ENCODE measurements around the gene GOLGA2.

GOLGA2 gene

DNA sequence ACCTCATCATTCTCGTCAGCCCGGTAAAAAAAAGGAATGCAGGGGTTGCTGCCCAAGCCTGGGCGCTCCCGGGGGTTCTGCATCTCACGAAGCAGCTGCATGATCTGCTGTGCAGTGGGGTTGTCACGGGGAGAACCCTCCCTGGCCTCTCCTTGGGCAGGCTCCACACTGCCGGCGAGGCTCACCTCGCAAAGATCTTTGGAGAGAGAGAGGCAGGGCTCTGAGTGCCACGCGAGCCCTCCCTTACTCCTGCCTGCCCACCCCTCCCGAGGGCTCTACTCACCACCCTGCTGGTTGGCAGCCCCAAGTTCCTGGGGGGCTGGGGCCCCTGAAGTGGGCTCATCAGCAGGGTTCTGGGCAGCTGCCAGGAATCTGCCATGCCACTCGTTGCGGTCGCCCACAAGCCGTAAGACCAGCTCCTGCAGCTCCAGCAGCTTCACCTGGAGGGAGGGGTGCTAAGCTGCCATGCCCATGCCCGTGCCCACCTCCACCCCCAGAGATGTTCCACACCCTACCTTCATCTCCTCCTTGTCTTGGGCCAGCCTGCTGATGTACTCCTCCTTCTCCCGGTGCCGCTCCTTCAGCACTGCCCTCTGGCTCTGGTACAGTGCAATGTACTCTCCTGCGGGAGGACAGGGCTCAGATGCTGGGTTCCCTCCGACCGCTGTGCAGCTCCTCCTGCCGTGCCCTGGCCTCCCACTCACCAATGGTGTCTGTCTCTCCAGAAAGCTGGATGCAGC, 18.6 kb downstream of the GOLGA2 start:
- DNase-seq: no peak

DNA sequence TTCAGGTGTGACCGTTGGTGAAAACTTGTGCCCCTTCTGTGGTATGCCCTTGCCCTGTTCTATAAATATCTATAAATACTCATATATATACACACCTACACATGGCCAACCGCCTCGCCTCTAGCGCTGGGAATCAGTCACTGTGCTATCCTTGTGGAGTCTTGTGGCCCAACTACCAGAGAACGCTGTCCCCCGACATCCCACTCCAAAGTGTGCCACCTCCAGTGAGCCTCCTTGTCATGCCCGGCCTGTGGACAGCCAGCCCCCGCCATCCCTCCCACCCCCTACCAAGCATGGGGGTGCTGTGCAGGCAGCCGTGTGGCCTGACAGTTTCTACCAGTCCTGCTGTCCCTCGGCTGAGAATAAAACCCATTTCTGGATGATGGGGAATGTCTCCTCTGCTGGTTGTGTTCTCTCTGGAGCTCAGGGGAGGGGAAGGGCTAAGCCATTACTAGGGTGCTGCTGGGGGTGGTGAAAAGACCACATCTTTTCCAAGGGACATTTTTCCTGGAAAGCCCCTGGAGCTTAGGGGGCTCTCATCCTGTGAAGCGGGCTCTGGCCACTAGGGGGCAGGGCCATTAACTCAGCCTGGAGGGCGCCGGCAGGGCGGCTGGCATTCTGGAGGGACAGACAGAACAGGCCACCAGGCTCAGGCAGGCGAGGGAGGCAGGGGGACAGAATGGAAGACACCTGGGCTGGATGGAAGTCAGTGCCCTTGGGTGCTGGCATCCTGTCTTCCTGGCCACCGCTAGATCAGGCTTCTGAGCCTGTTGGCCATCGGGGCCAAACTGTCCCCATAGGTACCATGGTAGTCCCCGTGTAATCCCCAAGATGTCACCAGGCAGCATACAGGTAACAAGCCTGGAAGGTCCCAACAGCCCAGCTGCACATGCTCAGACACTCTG, 20.7 kb downstream of the GOLGA2 start:
- DNase-seq: peak; percentile 49 to 63

DNA sequence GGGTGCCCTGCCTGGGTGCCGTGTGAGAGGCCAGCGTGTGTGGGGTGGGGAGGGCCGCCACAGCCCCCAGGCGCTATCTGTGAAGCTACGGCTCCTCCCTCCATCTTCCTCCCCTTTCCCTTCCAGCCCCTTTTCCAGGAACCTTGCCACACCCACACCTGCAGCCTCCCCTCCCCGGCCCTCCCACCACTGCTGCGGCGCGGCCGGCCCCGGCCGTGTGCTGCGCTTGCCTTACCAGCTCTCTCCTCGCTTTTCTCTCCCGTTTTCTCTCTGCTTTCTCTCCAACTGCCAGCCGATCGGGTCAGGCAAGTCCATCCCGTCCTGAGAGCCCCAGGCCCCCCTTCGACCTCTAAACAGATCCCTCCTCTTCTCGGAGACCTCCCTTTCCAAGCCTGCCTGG, 21.4 kb downstream of the GOLGA2 start:
- no peak for DNase-seq

DNA sequence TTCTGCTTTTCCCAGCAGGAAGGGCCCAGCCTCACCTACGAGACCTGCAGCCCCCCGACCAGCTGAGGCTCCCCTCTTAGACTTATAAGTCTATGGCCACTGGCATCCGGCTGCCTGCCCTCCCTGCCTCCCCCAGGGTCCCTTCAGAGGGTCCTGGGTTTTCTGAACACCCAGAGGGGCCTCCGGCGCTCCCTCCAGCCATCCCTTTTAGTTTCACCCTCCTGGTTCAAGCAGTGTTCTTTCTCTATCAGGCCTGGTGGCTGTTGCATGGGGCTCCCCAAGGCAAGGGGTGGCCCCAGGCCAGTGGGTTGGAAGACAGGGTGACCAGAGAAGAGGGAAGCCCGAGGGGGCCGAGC, 21.8 kb downstream of the GOLGA2 start:
- DNase-seq: no peak

DNA sequence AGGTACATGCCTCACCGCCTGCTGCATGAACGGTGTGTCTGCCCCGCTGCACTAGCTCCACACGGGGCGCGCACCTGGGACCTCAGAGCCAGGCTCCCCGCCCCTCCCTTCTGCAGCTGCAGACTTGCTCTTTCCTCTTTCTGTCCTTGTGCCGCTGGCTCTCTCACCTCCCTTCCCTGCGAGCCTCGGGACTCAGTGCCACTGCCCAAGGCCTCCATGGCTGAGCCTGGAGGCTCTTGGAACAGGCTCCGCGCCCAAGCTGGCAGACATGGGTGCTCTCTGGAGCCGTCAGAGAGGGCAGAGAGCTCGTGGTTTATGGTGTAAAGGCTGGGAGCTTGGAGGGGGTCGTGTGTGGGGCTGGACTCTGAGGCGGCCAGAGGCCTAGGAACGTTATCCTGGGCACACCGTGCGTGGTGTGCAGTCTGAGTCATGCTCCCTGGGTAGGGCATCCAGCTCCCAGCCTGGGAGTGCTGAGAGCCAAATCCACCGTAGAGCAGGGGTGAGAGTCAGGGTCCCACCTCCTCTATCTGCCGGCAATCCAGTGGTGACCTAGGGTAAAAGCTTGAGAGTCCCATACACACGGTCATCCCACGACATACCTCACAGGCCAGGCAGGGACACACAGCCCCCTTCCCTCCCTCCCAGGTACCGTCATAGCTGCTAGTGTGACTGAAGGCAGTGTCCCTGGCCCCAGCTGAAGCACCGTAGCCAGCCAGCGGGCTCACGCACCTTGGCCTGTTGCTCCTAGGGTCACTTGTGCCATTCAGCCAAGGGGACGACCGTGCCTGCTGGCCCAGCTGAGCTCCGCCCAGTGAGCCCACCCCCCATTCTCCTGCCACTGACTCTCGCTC, 22.4 kb downstream of the GOLGA2 start:
- no peak for DNase-seq

DNA sequence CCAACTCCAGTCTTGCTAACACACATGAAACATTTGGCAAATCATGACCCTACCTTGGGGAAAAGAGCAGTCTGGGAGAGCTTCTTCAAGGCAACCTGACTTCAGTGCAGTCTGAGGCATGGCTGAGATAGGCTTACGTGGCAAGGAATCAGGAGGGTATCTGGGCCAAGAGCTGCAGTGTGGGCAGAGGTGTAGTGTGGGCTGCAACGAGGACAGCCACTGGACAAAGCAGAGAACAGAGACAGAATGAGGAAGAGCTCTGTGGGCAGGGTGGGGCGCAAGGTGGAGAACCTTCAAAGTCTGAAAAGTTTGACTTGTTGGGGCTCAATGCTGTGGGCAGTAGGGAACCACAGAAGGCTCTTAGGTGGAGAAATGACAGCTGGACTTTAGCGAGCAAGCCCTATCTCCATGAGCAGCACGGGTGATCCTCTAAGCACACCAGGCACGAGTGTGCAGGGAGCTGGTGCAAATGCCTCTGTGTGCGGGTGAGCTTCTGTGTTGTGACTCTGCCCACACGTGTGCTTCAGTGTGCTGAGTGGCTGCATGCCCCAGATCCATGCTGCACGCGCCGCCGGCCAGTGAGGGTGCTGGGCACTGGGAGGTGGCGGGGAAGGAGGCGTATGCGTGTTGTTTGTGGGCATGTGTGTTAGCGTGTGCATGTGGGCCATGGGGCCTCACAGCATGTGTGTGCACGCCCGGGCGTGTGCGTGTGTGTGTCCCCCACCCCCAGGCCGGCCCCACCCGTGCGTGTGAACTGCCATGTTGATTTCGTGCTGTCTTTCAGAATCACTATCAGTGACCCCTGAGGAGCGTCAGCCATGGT, 23.3 kb downstream of the GOLGA2 start:
- DNase-seq: no peak

DNA sequence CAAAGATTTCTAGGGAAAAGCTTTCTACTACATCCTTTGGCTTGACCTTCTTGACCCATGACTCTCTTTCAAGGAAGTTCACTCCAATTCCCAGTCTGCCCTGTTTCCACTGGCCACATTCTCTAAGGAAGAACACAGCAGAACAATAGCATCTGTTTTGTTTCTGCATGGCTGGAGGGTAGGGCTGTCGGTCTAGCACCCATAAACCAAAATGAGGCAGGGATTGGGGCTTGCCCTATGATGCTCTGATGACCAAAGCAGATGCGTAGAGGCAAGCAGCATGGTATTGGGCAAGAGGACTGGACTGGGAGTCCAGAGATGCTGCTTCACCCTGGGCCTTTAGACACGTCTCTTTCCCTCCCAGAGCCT, 24.1 kb downstream of the GOLGA2 start:
- DNase-seq: no peak

DNA sequence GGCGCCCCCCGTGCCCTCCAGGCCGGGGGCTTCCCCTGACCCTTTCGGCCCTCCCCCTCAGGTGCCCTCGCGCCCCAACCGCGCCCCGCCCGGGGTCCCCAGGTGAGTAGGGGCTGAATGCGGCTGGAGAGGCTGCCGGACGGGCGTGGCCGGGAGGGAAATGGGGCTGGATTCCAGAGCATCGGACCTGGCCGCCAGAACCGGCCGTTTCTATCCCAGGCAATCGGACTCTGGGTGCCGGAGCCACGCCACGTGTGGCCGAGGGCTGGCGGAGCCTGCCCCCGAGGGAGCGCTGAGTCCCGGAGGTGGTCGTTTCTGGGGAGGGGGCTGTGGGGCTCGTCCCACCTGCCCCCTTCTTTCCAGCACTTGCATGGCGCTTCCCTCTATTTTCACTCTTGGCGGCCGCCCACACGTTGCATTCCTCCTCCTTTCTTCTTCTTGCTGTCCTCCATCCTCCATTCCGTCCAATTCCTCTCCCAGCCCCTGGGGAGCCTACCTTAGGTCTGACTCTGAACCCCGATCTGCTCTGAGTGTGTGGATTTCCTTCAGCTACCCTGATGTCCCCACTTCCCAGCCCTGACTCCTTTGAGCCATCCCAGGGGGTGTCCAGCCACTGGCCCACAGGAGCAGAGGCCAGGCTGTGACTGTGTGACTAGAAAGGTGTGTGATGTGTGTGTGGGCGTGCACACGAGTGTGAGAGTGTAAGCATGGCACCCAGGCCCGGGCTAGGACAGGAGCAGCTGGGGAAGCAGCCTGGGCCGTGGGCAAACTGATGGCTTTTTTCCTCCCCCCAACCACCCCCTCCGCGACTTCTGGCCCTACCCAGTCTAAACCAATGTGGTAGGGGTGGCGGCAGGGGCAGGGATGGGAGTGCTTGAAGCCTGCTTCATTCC, 24.7 kb downstream of the GOLGA2 start:
- DNase-seq: no peak

DNA sequence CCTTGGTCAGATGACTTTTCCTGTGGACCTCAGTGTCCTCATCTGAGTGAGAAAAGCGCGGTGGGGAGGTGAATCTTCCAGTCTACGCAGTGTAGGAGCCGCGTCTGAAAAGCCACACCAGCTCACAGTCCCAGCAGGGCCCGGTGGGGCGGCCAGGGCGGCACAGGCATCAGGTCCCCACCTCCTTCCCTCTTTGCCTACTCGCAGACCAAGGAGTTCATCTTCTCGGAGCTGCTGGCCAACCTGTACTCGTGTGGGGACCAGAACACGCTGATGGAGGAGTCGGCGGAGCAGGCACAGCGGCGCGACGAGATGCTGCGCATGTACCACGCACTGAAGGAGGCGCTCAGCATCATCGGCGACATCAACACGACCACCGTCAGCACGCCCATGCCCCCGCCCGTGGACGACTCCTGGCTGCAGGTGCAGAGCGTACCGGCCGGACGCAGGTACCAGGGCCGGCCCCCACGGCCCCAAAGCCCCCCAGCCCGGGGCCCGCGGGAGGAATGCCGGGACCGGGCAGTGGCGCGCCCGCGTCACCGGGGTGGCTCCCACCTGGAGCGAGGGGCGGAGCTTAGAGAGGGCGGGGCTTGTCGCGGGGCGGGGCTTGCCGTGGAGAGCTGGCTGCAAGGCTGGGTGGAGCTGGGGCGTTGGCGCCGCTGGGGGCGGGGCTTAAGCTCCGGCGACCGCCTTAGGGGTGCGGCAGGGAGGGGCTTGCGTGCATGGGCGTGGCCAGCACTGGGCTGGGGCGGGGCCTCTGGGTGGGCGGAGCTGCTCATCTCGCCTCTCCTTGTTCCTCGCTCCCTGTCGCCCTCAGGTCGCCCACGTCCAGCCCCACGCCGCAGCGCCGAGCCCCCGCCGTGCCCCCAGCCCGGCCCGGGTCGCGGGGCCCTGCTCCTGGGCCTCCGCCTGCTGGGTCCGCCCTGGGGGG, 25.6 kb downstream of the GOLGA2 start:
- peak; percentile 95 to 97 for DNase-seq

DNA sequence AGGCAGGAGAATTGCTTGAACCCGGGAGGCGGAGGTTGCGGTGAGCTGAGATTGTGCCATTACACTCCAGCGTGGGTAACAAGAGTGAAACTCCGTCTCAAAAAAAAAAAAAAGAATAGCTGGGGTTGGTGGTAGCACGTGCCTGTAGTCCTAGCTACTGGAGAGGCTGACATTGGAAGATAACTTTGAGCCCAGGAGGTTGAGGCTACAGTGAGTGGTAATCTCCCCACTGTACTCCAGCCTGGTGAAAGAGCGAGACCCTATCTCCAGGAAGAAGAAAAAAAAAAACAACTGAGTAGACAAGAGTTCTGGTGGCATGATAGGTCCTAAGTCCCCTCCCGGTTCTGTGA, 26.3 kb downstream of the GOLGA2 start:
- DNase-seq: no peak

DNA sequence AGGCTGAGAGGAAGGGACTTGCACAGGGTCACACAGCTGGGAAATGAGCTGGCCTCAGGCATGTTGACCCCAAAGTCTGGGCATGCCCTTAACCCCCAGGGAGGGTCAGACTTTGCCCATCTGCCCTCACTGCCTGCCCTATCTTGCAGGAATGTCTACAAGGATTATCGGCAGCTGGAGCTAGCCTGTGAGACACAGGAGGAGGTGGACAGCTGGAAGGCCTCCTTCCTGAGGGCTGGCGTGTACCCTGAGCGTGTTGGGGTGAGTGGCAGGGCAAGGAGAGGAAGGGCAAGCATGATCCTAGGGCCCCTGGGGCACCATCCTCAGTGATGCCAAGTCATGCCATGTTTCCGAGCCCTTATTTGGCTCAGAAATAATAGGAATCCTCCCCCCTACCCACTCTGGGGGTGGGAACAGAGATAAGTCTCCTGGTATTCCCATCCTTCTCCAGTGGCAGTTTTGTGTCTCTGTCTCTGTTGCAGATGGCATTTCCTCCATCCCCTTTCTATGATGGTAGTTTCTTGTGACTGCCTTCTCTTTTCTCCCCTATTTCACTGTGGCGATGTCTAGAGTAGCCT, 28.5 kb downstream of the GOLGA2 start:
- no peak for DNase-seq

DNA sequence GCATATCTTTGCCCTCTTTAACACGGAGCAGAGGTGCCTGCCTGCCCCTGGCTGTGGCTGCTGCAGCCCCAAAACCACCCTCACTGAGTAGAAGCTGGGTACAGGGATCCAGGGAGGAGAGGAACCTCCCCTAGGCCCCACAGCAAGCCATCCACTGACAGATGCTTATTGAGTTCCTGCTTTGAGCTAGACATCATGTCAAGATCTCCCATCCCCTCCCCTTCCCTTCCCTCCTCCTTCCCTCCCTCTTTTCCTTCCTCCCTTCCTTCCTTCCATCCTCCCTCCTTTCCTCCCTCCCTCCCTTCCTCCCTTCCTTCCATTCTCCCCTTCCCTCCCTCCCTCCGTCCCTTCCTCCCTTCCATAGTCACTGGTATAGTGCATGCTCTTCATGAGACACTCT, 29.3 kb downstream of the GOLGA2 start:
- DNase-seq: no peak

DNA sequence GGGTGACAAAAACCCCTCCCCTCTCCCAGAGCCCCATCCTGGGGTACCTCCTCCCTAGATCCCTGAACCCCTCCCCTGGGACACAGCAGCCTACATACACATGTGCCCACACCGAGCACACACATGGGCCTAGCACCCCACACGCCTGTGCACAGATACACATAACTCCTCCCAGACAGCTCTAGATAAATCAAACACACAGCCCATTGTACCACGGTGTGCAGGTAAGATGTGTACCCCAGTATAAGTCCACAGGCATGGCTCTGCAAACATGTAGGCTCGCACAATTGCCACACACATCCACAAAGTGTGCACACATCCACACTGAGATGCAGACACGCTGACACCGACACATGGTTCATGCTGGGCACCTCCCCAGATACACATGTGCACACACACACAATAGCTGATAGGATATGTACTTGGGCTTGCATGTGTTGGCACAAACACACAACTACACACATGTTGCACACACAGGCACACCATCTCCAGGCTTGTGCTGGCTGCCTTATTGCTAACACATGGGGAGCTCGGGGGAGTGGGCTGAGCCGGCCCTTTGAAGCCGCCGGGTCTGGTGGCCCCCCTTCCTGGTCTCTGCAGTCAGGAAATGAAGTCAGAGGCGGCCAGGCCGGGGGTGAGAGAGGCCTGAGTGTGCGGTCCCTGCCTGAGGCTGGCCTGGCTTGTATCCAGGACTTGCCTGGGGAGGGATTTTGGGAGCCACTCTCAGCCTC, 30.2 kb downstream of the GOLGA2 start:
- DNase-seq: no peak

DNA sequence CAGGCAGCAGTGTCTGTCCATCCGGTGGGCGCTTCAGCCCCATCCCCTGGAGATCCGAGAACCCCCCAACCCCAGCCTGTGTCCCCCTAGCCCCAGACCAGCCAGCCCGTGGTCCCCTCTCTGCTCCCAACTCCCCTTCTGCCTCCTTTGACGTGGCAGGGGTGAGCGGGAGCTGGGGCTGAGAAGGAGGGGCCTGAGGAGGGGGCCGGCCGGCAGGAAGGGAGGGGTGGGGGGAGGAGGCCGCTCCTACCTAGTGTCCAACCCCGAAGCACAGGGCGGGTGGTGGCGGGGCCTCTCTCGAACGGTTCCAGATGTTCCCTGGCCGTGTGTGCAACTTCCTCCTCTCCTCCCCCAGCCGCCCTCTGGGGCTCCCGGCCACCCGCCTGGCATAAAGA, 31.0 kb downstream of the GOLGA2 start:
- peak in 1 of 2 donors; percentile 23 for DNase-seq

DNA sequence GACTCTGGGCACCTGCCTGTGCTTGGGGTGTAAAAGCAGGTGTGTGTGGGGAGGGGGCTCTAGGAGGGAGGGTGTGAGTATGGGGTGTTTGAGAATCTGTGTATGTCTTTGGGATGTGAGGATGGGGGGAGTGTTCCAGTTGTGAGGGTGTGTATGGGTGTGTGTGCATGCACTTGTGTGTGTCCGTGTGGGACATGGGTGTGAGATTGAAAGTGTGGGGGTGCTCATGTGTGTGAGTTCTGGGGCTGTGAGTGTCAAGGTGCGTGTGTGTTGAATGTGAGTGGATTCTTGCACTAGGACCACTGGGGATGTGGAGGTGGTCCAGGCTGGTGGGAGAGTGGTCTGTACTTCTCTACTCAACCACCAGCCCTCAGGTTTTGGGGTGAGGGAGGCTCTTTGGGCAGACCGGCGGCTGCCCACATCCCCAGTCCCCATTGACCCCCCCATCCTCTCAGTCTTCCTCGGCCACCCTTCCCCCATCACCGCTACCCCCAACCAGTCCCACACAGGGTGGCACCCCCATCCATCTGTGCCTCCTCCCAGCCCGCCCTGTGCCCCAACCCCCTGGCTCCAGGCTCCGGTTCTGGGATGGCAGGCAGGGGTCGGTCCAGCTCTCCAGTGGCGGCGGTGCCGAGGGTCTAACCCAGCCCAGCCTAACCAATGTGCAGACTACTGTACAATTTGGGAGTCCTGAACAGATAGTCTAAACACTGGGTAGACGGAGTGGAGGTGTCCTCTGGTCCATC, 31.5 kb downstream of the GOLGA2 start:
- no peak for DNase-seq

DNA sequence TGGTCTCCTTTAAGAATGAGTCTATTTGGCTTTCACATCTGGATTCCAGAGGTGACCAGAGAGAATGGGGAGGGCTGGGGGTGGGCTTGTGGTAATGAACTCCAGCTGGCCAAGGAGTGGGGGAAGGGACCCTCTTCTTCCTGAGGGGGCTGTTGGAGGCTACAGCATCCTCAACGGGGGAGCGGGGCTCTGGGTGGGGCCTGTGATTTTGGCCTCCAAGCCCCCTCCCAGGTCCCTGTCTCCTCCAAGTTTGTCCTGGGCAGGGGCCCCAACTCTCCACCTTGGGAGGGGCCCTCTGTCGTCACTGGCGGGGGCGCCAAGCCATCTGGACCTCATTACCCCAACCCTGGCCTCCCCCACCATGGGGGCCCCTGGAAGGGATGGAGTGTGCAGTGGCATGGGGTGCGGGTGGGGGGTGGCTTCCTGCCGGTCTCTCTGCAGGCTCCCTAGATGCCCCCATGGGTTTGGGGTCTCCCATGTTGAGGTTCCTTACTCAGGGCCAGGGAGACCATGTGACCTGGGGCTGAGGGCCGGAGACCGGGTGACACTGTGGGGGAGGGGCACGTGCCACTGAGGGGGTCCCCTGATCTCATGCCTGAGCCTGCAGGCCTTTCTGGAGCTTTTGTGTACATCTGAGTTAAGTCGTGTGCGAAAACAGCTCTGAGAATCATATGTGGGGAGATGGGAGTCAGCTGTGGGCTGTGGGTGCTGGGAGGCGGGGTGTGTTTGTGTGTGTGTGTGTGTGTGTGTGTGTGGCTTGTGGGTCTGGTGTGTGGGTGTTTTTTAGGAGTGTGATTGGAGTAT, 32.4 kb downstream of the GOLGA2 start:
- no peak for DNase-seq

DNA sequence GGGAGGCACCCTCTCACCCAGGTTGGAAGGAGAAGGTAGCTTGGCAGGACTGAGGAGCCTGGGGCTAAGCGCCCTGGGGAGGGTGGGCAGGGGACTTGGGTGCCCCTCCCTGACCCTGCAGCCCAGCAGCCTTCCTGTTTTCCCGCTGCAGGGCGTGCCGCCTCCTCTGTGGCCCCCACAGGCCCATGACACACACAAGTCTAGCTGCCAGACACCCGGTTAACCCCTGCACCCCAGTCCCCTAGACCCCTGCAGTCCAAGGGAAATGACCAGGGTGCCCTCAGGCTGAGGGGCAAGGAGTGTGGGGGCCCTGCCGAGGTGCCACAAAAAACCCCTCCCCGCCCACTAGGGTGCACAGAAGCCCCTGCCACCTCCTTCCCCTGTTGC, 33.0 kb downstream of the GOLGA2 start:
- DNase-seq: no peak

DNA sequence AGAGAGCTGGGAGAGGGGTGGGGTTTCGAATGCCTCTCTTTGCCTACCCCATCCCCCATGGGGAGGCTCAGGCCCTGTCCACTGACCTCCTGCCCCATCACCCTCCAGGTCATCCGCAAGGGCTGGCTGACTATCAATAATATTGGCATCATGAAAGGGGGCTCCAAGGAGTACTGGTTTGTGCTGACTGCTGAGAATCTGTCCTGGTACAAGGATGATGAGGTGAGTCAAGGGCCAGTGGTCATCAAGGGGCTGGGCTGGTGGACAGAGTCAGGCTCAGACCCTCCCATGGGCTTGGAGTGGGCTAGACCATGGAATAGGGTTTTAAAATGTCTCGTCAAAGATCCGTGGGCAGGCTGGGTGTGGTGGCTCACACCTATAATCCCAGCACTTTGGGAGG, 33.7 kb downstream of the GOLGA2 start:
- no peak for DNase-seq

Measured in CD4-positive, alpha-beta T cell treated with Interleukin-4 for 1 hour (primary cell).